ENCODE data around the gene DGAT2. TPM values are rescaled to one million over a fixed set of nuclear protein-coding genes. Genes with fewer than 3 reads are reported as not detected.
"Not testable (repeated sequence)": the region's sequence is repeated elsewhere in the genome, so short reads cannot be mapped to it uniquely, and the experiment has no call there.

Gene DGAT2
- total RNA-seq, 1 experiment from 2014 or later: 6.5 TPM

DNA sequence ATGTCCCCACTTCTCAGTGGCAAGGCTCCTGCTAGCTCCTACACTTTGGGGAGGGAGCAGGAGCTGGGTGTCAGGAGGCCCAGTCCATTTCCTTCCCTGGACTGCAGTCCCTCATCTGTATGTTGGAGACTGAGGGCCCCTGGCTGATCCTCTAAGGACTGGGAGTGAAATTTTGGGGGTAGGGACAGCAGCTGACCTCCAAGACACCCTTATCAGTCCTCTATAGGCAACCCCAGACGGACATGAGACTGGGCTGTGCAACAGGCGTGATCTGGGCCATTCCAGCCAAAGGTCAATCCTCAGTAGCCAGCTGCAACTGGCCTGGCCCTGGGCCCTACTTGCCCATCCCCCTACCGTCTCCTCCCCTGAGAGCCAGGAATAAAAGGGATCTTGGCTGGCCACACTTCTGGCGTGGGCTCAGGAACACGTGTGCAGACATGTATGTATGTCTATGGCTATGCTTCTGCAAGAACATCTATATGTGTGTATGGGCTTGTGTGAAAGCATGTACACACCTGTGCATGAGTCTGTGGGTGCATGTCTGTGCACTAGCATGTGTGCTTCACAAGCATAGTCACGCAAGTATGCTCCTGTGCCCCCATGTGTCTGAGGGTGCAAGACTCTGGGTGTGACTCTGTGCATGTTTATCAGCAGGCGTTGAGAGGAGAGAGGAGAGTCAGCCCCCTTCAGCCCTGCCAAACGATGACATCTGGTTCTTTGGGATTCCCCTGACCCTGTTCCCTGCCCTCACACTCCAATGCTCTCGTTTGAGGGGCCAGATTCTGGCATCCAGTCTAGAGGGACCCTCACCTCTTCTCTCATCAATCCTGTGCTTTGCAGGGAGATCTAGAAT lies 24.6 kb upstream of the DGAT2 start:
- H3K9me2 ChIP-seq (ENCODE audit: insufficient read depth): no peaks in the 10 kb centered on the region
- intact Hi-C loops (cut with micrococcal nuclease; ENCODE audit: unreplicated experiment): no loop called here
- H3K36me3 ChIP-seq (ENCODE audit: low read depth): no peaks in the 10 kb centered on the region
- POLR2A ChIA-PET (ENCODE audit: unreplicated experiment): no interaction called here
- DNase-seq: no peak
- H3K27me3 ChIP-seq (ENCODE audit: insufficient read depth, low read depth): no peaks in the 10 kb centered on the region
- no peaks in the 10 kb centered on the region for H3K4me1 ChIP-seq (replicated peaks; ENCODE audit: insufficient read depth)
- H3K27ac ChIP-seq: no peak overlapping the region
- BruUV-seq (replicated peaks): no TSS peak
- H3F3A ChIP-seq (ENCODE audit: insufficient read depth, low read depth): no peaks in the 10 kb centered on the region
- no peaks in the 10 kb centered on the region for H3K79me2 ChIP-seq (ENCODE audit: low read depth)
- no peaks in the 10 kb centered on the region for H4K20me1 ChIP-seq (ENCODE audit: insufficient read depth)
- TF ChIP-seq, protein P1, sequence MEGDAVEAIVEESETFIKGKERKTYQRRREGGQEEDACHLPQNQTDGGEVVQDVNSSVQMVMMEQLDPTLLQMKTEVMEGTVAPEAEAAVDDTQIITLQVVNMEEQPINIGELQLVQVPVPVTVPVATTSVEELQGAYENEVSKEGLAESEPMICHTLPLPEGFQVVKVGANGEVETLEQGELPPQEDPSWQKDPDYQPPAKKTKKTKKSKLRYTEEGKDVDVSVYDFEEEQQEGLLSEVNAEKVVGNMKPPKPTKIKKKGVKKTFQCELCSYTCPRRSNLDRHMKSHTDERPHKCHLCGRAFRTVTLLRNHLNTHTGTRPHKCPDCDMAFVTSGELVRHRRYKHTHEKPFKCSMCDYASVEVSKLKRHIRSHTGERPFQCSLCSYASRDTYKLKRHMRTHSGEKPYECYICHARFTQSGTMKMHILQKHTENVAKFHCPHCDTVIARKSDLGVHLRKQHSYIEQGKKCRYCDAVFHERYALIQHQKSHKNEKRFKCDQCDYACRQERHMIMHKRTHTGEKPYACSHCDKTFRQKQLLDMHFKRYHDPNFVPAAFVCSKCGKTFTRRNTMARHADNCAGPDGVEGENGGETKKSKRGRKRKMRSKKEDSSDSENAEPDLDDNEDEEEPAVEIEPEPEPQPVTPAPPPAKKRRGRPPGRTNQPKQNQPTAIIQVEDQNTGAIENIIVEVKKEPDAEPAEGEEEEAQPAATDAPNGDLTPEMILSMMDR (conservative IDR thresholded peaks at IDR 0.05): no peak
- TF ChIP-seq EZH2 (IDR thresholded peaks at IDR 0.05; ENCODE audit: low read depth): no peak
- H3K9me3 ChIP-seq (ENCODE audit: insufficient read depth, low read depth): no peaks in the 10 kb centered on the region
- H3K4me2 ChIP-seq: no peak overlapping the region
- CTCF ChIA-PET: no interaction called here
- H3K4me3 ChIP-seq: no peak overlapping the region
- H2AFZ ChIP-seq: no peak overlapping the region

DNA sequence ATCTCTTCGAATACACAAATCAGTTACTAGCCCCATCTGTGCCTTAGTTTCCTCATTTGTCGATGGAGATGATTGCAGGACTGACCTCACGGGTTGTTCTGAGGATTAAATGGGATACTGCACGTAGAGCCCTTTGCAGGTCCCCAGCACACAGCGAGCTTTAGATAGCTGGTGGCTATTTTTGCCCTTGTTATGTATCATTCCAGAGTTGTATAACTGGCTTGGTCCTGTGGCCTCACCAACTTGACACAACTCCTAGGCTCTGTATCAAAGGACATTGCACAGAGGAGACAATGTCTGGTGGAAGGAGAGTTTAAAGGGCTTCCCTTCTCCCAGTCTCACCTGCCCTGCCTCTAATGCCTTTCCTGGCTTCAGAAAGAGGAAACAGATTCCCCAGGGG lies 22.8 kb upstream of the DGAT2 start:
- H3F3A ChIP-seq (ENCODE audit: insufficient read depth, low read depth): no peaks in the 10 kb centered on the region
- ChIA-PET POLR2A (ENCODE audit: unreplicated experiment) (no interaction called here), CTCF (no interaction called here)
- TF ChIP-seq EZH2 (IDR thresholded peaks at IDR 0.05; ENCODE audit: low read depth): no peak
- no peak overlapping the region for H3K27ac ChIP-seq
- no peak overlapping the region for H3K4me3 ChIP-seq
- BruUV-seq (replicated peaks): no TSS peak
- no peaks in the 10 kb centered on the region for H3K79me2 ChIP-seq (ENCODE audit: low read depth)
- H4K20me1 ChIP-seq (ENCODE audit: insufficient read depth): no peaks in the 10 kb centered on the region
- H3K4me1 ChIP-seq (replicated peaks; ENCODE audit: insufficient read depth): no peaks in the 10 kb centered on the region
- DNase-seq: no peak
- no peaks in the 10 kb centered on the region for H3K27me3 ChIP-seq (ENCODE audit: insufficient read depth, low read depth)
- intact Hi-C loops (cut with micrococcal nuclease; ENCODE audit: unreplicated experiment): no loop called here
- no peaks in the 10 kb centered on the region for H3K9me2 ChIP-seq (ENCODE audit: insufficient read depth)
- H2AFZ ChIP-seq: no peak overlapping the region
- H3K36me3 ChIP-seq (ENCODE audit: low read depth): no peaks in the 10 kb centered on the region
- no peak overlapping the region for H3K4me2 ChIP-seq
- no peaks in the 10 kb centered on the region for H3K9me3 ChIP-seq (ENCODE audit: insufficient read depth, low read depth)

DNA sequence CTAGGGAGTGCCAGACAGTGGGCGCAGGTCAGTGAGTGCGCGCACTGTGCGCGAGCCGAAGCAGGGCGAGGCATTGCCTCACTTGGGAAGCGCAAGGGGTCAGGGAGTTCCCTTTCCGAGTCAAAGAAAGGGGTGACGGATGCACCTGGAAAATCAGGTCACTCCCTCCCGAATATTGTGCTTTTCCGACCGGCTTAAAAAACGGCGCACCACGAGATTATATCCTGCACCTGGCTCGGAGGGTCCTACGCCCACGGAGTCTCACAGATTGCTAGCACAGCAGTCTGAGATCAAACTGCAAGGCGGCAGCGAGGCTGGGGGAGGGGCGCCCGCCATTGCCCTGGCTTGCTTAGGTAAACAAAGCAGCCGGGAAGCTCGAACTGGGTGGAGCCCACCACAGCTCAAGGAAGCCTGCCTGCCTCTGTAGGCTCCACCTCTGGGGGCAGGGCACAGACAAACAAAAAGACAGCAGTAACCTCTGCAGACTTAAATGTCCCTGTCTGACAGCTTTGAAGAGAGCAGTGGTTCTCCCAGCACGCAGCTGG lies 19.8 kb upstream of the DGAT2 start:
- BruUV-seq (replicated peaks); H4K20me1 ChIP-seq (ENCODE audit: insufficient read depth); POLR2A ChIA-PET (ENCODE audit: unreplicated experiment); H3K9me3 ChIP-seq (ENCODE audit: insufficient read depth, low read depth); H3K4me2 ChIP-seq; H3K4me3 ChIP-seq; intact Hi-C loops (cut with micrococcal nuclease; ENCODE audit: unreplicated experiment); H3K27me3 ChIP-seq (ENCODE audit: insufficient read depth, low read depth); H3F3A ChIP-seq (ENCODE audit: insufficient read depth, low read depth); H3K9me2 ChIP-seq (ENCODE audit: insufficient read depth); H3K4me1 ChIP-seq (replicated peaks; ENCODE audit: insufficient read depth); H2AFZ ChIP-seq; H3K27ac ChIP-seq; H3K79me2 ChIP-seq (ENCODE audit: low read depth); CTCF ChIA-PET; DNase-seq; H3K36me3 ChIP-seq (ENCODE audit: low read depth): not testable (repeated sequence)

DNA sequence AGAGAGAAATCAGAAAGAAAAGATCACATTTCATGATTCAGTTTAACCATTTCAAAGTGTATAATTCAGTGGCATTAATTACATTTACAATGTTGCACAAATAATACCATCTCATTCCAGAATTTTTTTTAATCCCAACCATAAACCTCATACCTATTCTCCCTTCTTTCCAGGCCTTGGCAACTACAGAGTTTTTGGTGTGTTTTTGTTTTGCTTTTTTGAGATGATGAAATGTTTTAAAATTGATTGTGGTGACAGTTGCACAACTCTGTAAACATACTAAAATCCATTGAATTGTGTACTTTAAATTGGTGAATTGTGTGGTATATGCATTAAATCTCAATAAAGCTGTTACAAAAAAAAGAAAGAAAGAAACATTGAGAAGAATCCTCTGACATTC lies 13.6 kb upstream of the DGAT2 start:
- peaks cover 15% of the 10 kb centered on the region for H3K4me1 ChIP-seq (replicated peaks; ENCODE audit: insufficient read depth)
- DNase-seq; POLR2A ChIA-PET (ENCODE audit: unreplicated experiment); intact Hi-C loops (cut with micrococcal nuclease; ENCODE audit: unreplicated experiment); H3K9me3 ChIP-seq (ENCODE audit: insufficient read depth, low read depth); H3K4me3 ChIP-seq; H3K36me3 ChIP-seq (ENCODE audit: low read depth); BruUV-seq (replicated peaks); H3K4me2 ChIP-seq; H3K79me2 ChIP-seq (ENCODE audit: low read depth); H3K27me3 ChIP-seq (ENCODE audit: insufficient read depth, low read depth); H2AFZ ChIP-seq; H3K27ac ChIP-seq; H3K9me2 ChIP-seq (ENCODE audit: insufficient read depth); CTCF ChIA-PET; H4K20me1 ChIP-seq (ENCODE audit: insufficient read depth): not testable (repeated sequence)
- H3F3A ChIP-seq (ENCODE audit: insufficient read depth, low read depth): peaks cover 16% of the 10 kb centered on the region
